WTC11 (cell line): ENCODE data around the gene PTH1R. TPM values are rescaled to one million over a fixed set of nuclear protein-coding genes. Genes with fewer than 3 reads are reported as not detected.

Experiments used
- ATAC-seq: fragments of 200-7000 bp; cut with Tn5 transposase; 2 replicates; pipeline ENCODE4 v1.10.0; 2021; ENCODE audit warnings: mild to moderate bottlenecking, moderate library complexity
- CTCF ChIA-PET: fragments of 300-600 bp; sonication (Branson Sonifier 250); formaldehyde crosslinking; loops from one replicate; lab custom pipeline; 2021; ENCODE audit warnings: antibody characterized with exemption; lab: Charles Lee
- POLR2A ChIA-PET: fragments of 350-600 bp; sonication (Branson Sonifier 250); formaldehyde crosslinking; loops from one replicate; lab custom pipeline; 2021; ENCODE audit warnings: antibody characterized with exemption; lab: Charles Lee
- DNase-seq: peaks from one replicate; pipeline ENCODE4 v3.0.0; 2021; ENCODE audit warnings: low spot score
- H3K27ac Mint-ChIP-seq: 2 replicates; pipeline ENCODE4 v1.8.0; 2021; ENCODE audit warnings: mixed read lengths
- H3K27me3 Mint-ChIP-seq: 2 replicates; pipeline ENCODE4 v1.8.0; 2021; ENCODE audit warnings: low read depth, mild to moderate bottlenecking, moderate library complexity, mixed read lengths
- H3K36me3 Mint-ChIP-seq: 2 replicates; pipeline ENCODE4 v1.8.0; 2021; ENCODE audit warnings: mixed read lengths
- H3K4me1 Mint-ChIP-seq: 2 replicates; pipeline ENCODE4 v1.8.0; 2022; ENCODE audit warnings: mixed read lengths
- H3K4me3 Mint-ChIP-seq: 2 replicates; pipeline ENCODE4 v1.8.0; 2021; ENCODE audit warnings: mild to moderate bottlenecking, moderate library complexity, mixed read lengths
- H3K9me3 Mint-ChIP-seq: 2 replicates; pipeline ENCODE4 v1.8.0; 2021; ENCODE audit warnings: mixed read lengths
- ATF3 ChIP-seq: sonication (generic); formaldehyde crosslinking; conservative IDR thresholded peaks from 2 replicates; pipeline ENCODE4 v1.8.1; 2022; ENCODE audit warnings: mild to moderate bottlenecking, missing genetic modification reagents
- CBFB ChIP-seq: sonication (generic); formaldehyde crosslinking; IDR thresholded peaks from 2 replicates; pipeline ENCODE4 v1.8.1; 2022; ENCODE audit warnings: mild to moderate bottlenecking, low read depth, missing genetic modification reagents
- CDX4 ChIP-seq: fragments of 250-450 bp; sonication (Bioruptor Pico); IDR thresholded peaks from 2 replicates; pipeline ENCODE4 v1.9.0; 2021; ENCODE audit warnings: moderate library complexity, mild to moderate bottlenecking, inconsistent platforms, borderline replicate concordance
- CTCF ChIP-seq: fragments of 200-600 bp; IDR thresholded peaks from 2 replicates; pipeline ENCODE4 v1.8.0; 2022; ENCODE audit warnings: antibody characterized with exemption
- E2F4 ChIP-seq: sonication (generic); formaldehyde crosslinking; IDR thresholded peaks from 2 replicates; pipeline ENCODE4 v1.8.1; 2022; ENCODE audit warnings: low read depth, mild to moderate bottlenecking, moderate library complexity, missing genetic modification reagents, borderline replicate concordance
- ELF4 ChIP-seq: sonication (generic); formaldehyde crosslinking; IDR thresholded peaks from 2 replicates; pipeline ENCODE4 v1.8.1; 2022; ENCODE audit warnings: low read depth, mild to moderate bottlenecking, moderate library complexity, missing genetic modification reagents
- EMX1 ChIP-seq: fragments of 250-450 bp; sonication (Bioruptor Pico); IDR thresholded peaks from 2 replicates; pipeline ENCODE4 v1.8.0; 2021; ENCODE audit warnings: mild to moderate bottlenecking
- ESRRA ChIP-seq: sonication (generic); formaldehyde crosslinking; IDR thresholded peaks from 2 replicates; pipeline ENCODE4 v1.8.1; 2022; ENCODE audit warnings: mild to moderate bottlenecking, missing genetic modification reagents, borderline replicate concordance
- FOXP1 ChIP-seq: sonication (generic); formaldehyde crosslinking; IDR thresholded peaks from 2 replicates; pipeline ENCODE4 v1.8.0; 2022; ENCODE audit warnings: missing genetic modification reagents, mild to moderate bottlenecking, moderate library complexity, borderline replicate concordance
- HMGA2 ChIP-seq: fragments of 250-450 bp; sonication (Bioruptor Pico); IDR thresholded peaks from 2 replicates; pipeline ENCODE4 v1.4.0; 2021; ENCODE audit warnings: mild to moderate bottlenecking, moderate library complexity
- JAZF1 ChIP-seq: fragments of 250-450 bp; sonication (Bioruptor Pico); IDR thresholded peaks from 2 replicates; pipeline ENCODE4 v1.9.0; 2021; ENCODE audit warnings: moderate library complexity, mild to moderate bottlenecking, inconsistent platforms
- JUN ChIP-seq: sonication (generic); formaldehyde crosslinking; IDR thresholded peaks from 2 replicates; pipeline ENCODE4 v1.8.0; 2023; ENCODE audit warnings: mild to moderate bottlenecking, missing genetic modification reagents
- MXD4 ChIP-seq: fragments of 250-450 bp; sonication (Bioruptor Pico); IDR thresholded peaks from 2 replicates; pipeline ENCODE4 v1.8.0; 2021; ENCODE audit warnings: mild to moderate bottlenecking, moderate library complexity, borderline replicate concordance
- NFATC4 ChIP-seq: fragments of 250-450 bp; sonication (Bioruptor Pico); IDR thresholded peaks from 2 replicates; pipeline ENCODE4 v1.9.0; 2021; ENCODE audit warnings: mild to moderate bottlenecking
- NR1H2 ChIP-seq: sonication (generic); formaldehyde crosslinking; IDR thresholded peaks from 2 replicates; pipeline ENCODE4 v1.9.0; 2021; ENCODE audit warnings: mild to moderate bottlenecking, moderate library complexity, missing genetic modification reagents
- RELA ChIP-seq: sonication (generic); formaldehyde crosslinking; IDR thresholded peaks from 2 replicates; pipeline ENCODE4 v1.8.1; 2022; ENCODE audit warnings: missing genetic modification reagents, mild to moderate bottlenecking, borderline replicate concordance
- SP1 ChIP-seq: sonication (generic); formaldehyde crosslinking; conservative IDR thresholded peaks from 2 replicates; pipeline ENCODE4 v1.8.1; 2022; ENCODE audit warnings: missing genetic modification reagents
- TCF7 ChIP-seq: sonication (generic); formaldehyde crosslinking; IDR thresholded peaks from 2 replicates; pipeline ENCODE4 v1.8.0; 2022; ENCODE audit warnings: mild to moderate bottlenecking, low read depth, missing genetic modification reagents, moderate library complexity
- ZNF121 ChIP-seq: sonication (generic); formaldehyde crosslinking; IDR thresholded peaks from 2 replicates; pipeline ENCODE4 v1.8.0; 2023; ENCODE audit warnings: missing genetic modification reagents
- ZNF423 ChIP-seq: fragments of 250-450 bp; sonication (Bioruptor Pico); IDR thresholded peaks from 2 replicates; pipeline ENCODE4 v2.1.2; 2022; ENCODE audit warnings: mild to moderate bottlenecking, moderate library complexity
- total RNA-seq: library from RNA; stranded (reverse); gene quantifications from 3 replicates; pipeline ENCODE4 v1.2.3, GENCODE V29; 2021
- TF ChIP-seq, protein P1 (sequence below): fragments of 250-450 bp; sonication (Bioruptor Pico); IDR thresholded peaks from 2 replicates; pipeline ENCODE4 v1.9.0; 2021; ENCODE audit warnings: mild to moderate bottlenecking, borderline replicate concordance

The PTH1R gene
- total RNA-seq, 1 experiment from 2014 or later, result 12.0 TPM

- Mint-ChIP-seq H3K27ac (peak overlapping the region; percentile 72), H3K27me3 (no peaks in the 10 kb centered on the region), H3K9me3 (no peaks in the 10 kb centered on the region)
- CTCF ChIA-PET, result interaction anchor here (1.0 to 1.6 kb wide), 4 partner anchors 21 to 72 kb away, joined by 3 to 4 read pairs (median 3); no protein-coding TSS in a partner anchor
- no peak for TF ChIP-seq RELA (CRISPR knock-in tag)
- no peak for TF ChIP-seq JAZF1 (CRISPR knock-in tag)
- no peak for TF ChIP-seq ZNF121
- TF ChIP-seq NR1H2, result no peak
- TF ChIP-seq NFATC4 (CRISPR knock-in tag), result no peak
- TF ChIP-seq SP1 (CRISPR knock-in tag), result no peak
- no peak for TF ChIP-seq JUN (CRISPR knock-in tag)
- TF ChIP-seq MXD4 (CRISPR knock-in tag), result no peak
- TF ChIP-seq, all 79 proteins: peak for 0
- DNase-seq (no peak), ATAC-seq (no peak)
- POLR2A ChIA-PET, result no interaction called here
- Mint-ChIP-seq H3K4me3 (no peak overlapping the region), H3K36me3 (peaks cover 4% of the 10 kb centered on the region), H3K4me1 (peaks cover 24% of the 10 kb centered on the region)
Measured at GRCh38 chr3:46930945-46931403, 53.5 kb downstream of the PTH1R start.

DNA sequence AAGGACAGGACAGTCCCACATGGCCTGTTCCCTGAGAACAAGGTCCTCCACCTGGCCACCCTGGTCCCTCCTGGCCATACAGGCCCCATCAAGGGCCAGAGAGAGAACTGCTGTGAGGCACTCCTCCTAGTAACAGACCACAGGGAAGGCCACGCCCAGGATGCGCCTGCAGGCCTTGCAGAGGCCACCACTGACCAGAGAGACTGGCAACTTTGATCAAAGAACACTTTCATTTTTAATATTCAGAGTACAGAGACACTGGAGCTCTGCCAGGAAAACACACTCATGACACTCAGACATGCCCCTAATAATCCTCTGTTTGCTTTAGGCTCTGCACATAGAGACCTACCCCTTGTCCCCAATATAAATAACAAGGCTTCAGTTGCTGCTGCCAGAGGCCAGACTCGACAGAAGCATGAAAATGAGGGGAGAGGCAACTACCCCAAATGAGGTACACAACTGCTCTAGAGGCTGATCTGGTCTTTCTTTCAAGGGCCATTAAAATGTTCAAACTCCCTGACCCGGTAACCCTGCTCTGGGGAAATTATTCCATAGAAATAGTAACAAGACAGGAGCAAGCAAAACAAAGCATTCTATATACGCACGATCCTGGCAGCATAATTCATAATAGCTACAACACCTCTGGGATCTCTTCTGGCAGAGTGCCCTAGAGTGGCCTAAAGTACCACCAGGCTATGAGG lies 54.3 kb downstream of the PTH1R start:
- POLR2A ChIA-PET, result no interaction called here
- DNase-seq, result no peak
- Mint-ChIP-seq H3K4me3 (no peak overlapping the region), H3K9me3 (no peaks in the 10 kb centered on the region), H3K27ac (peak overlapping the region; percentile 74; the same call in 1 of the 2 replicates), H3K36me3 (peaks cover 4% of the 10 kb centered on the region), H3K27me3 (no peaks in the 10 kb centered on the region), H3K4me1 (peaks cover 31% of the 10 kb centered on the region)
- CTCF ChIA-PET, result interaction anchor here (1.6 kb wide), 1 partner anchor 67 kb away, joined by 4 read pairs; no protein-coding TSS in a partner anchor
- no peak for TF ChIP-seq E2F4 (CRISPR knock-in tag)
- no peak for TF ChIP-seq TCF7
- no peak for TF ChIP-seq ESRRA (CRISPR knock-in tag)
- TF ChIP-seq EMX1 (CRISPR knock-in tag), result no peak
- no peak for TF ChIP-seq ZNF423
- no peak for TF ChIP-seq ATF3 (CRISPR knock-in tag)
- TF ChIP-seq, protein P1, sequence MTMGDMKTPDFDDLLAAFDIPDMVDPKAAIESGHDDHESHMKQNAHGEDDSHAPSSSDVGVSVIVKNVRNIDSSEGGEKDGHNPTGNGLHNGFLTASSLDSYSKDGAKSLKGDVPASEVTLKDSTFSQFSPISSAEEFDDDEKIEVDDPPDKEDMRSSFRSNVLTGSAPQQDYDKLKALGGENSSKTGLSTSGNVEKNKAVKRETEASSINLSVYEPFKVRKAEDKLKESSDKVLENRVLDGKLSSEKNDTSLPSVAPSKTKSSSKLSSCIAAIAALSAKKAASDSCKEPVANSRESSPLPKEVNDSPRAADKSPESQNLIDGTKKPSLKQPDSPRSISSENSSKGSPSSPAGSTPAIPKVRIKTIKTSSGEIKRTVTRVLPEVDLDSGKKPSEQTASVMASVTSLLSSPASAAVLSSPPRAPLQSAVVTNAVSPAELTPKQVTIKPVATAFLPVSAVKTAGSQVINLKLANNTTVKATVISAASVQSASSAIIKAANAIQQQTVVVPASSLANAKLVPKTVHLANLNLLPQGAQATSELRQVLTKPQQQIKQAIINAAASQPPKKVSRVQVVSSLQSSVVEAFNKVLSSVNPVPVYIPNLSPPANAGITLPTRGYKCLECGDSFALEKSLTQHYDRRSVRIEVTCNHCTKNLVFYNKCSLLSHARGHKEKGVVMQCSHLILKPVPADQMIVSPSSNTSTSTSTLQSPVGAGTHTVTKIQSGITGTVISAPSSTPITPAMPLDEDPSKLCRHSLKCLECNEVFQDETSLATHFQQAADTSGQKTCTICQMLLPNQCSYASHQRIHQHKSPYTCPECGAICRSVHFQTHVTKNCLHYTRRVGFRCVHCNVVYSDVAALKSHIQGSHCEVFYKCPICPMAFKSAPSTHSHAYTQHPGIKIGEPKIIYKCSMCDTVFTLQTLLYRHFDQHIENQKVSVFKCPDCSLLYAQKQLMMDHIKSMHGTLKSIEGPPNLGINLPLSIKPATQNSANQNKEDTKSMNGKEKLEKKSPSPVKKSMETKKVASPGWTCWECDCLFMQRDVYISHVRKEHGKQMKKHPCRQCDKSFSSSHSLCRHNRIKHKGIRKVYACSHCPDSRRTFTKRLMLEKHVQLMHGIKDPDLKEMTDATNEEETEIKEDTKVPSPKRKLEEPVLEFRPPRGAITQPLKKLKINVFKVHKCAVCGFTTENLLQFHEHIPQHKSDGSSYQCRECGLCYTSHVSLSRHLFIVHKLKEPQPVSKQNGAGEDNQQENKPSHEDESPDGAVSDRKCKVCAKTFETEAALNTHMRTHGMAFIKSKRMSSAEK (CRISPR knock-in tag), result no peak
- TF ChIP-seq FOXP1 (CRISPR knock-in tag), result no peak
- TF ChIP-seq ELF4 (CRISPR knock-in tag), result no peak
- no peak for TF ChIP-seq CBFB (CRISPR knock-in tag)
- TF ChIP-seq CTCF, result no peak
- TF ChIP-seq CDX4, result no peak
- TF ChIP-seq NR1H2, result no peak
- TF ChIP-seq RELA (CRISPR knock-in tag), result no peak
- no peak for TF ChIP-seq HMGA2
- ATAC-seq, result no peak
